K562 (cell line): ENCODE results near the gene CTSZ. TPM values are rescaled to one million over a fixed set of nuclear protein-coding genes. Genes with fewer than 3 reads are reported as not detected.
A peak's percentile ranks its signal among the peaks of the same experiment; 100 is the strongest.

Experiments
- CBFB ChIP-seq: sonication (generic); formaldehyde crosslinking; IDR thresholded peaks from 2 replicates; pipeline ENCODE4 v1.4.0; 2020; ENCODE audit warnings: mild to moderate bottlenecking, missing genetic modification reagents
- CEBPB ChIP-seq: fragments of 450-650 bp; IDR thresholded peaks from 2 replicates; pipeline ENCODE4 v1.6.1; 2016; ENCODE audit warnings: missing genetic modification characterization, missing compliant biosample characterization
- ETV5 ChIP-seq: sonication (generic); formaldehyde crosslinking; IDR thresholded peaks from 2 replicates; pipeline ENCODE4 v1.4.0; 2020; ENCODE audit warnings: low read depth, mild to moderate bottlenecking, missing genetic modification reagents
- FOXJ2 ChIP-seq: fragments of 200-800 bp; sonication (Bioruptor generic); IDR thresholded peaks from 2 replicates; pipeline ENCODE4 v1.6.1; 2016; ENCODE audit warnings: missing genetic modification characterization, missing compliant biosample characterization
- GATAD2B ChIP-seq: fragments of 450-650 bp; IDR thresholded peaks from 2 replicates; pipeline ENCODE4 v1.6.1; 2017; ENCODE audit warnings: mild to moderate bottlenecking, borderline replicate concordance
- HOXB6 ChIP-seq: fragments of 250-450 bp; sonication (Bioruptor Pico); IDR thresholded peaks from 2 replicates; pipeline ENCODE4 v1.5.1; 2022; ENCODE audit warnings: mild to moderate bottlenecking, borderline replicate concordance
- MXI1 ChIP-seq: IDR thresholded peaks from 2 replicates; pipeline ENCODE4 v1.6.1; 2011; ENCODE audit warnings: low read depth, mild to moderate bottlenecking, improper control_type of control experiment, low read length
- NR0B1 ChIP-seq: fragments of 450-650 bp; IDR thresholded peaks from one replicate; pipeline ENCODE4 v1.6.1; 2018; ENCODE audit warnings: mild to moderate bottlenecking, moderate library complexity; ENCODE audit not compliant: partially characterized antibody
- NR2C1 ChIP-seq, 2 experiments: fragments of 450-650 bp; IDR thresholded peaks; 2 replicates each; pipeline ENCODE4 v1.6.1; 2017; ENCODE audit warnings: mild to moderate bottlenecking in 2 of 2, antibody characterized with exemption in 1 of 2, inconsistent platforms in 1 of 2, missing compliant biosample characterization in 1 of 2, missing genetic modification characterization in 1 of 2
- NR4A1 ChIP-seq, 2 experiments: fragments of 250-450 bp in 1 of 2; fragments of 450-650 bp in 1 of 2; sonication (Bioruptor Pico) in 1 of 2; IDR thresholded peaks; 2 replicates each; pipeline versions ENCODE4 v1.4.0 to v1.6.1; 2016 to 2020; ENCODE audit warnings: mild to moderate bottlenecking in 2 of 2, missing compliant biosample characterization in 1 of 2, missing genetic modification characterization in 1 of 2, moderate library complexity in 1 of 2
- PBX2 ChIP-seq, 2 experiments: IDR thresholded peaks in 1 of 2; conservative IDR thresholded peaks in 1 of 2; 2 replicates each; pipeline ENCODE4 v1.6.1; 2016; ENCODE audit warnings: low read depth in 2 of 2, mild to moderate bottlenecking in 1 of 2, missing compliant biosample characterization in 1 of 2, missing genetic modification characterization in 1 of 2, moderate library complexity in 1 of 2
- PCBP1 ChIP-seq: fragments of 200-400 bp; formaldehyde crosslinking; IDR thresholded peaks from 2 replicates; pipeline ENCODE4 v1.6.1; 2018; ENCODE audit warnings: mild to moderate bottlenecking, low read depth, low read length; ENCODE audit not compliant: poor library complexity, severe bottlenecking
- PKNOX1 ChIP-seq: fragments of 450-650 bp; IDR thresholded peaks from 2 replicates; pipeline ENCODE4 v1.6.1; 2016
- RBM34 ChIP-seq: fragments of 200-400 bp; formaldehyde crosslinking; IDR thresholded peaks from 2 replicates; pipeline ENCODE4 v1.6.1; 2018; ENCODE audit warnings: low read length, borderline replicate concordance; ENCODE audit not compliant: insufficient read depth
- SMARCC2 ChIP-seq: fragments of 450-650 bp; IDR thresholded peaks from 2 replicates; pipeline ENCODE4 v1.6.1; 2017; ENCODE audit warnings: antibody characterized with exemption, moderate library complexity, mild to moderate bottlenecking, low read depth
- SRSF7 ChIP-seq: fragments of 200-400 bp; formaldehyde crosslinking; optimal IDR thresholded peaks from 2 replicates; pipeline ENCODE3; 2017; ENCODE audit warnings: mild to moderate bottlenecking, low read depth, low read length
- XRCC3 ChIP-seq: fragments of 450-650 bp; IDR thresholded peaks from 2 replicates; pipeline ENCODE4 v1.6.1; 2017; ENCODE audit warnings: mild to moderate bottlenecking, moderate library complexity
- ZFP36 ChIP-seq: fragments of 150-350 bp; IDR thresholded peaks from 2 replicates; pipeline ENCODE4 v1.6.1; 2018; ENCODE audit warnings: low read length, low read depth; ENCODE audit not compliant: partially characterized antibody
- ZNF224 ChIP-seq: sonication (generic); formaldehyde crosslinking; IDR thresholded peaks from 2 replicates; pipeline ENCODE4 v1.8.0; 2022; ENCODE audit warnings: mild to moderate bottlenecking, missing genetic modification reagents
- polyA plus RNA-seq, 8 experiments: library from polyadenylated mRNA; depleted of rRNA in 4 of 8; stranded (reverse) in 5 of 8; unstranded in 3 of 8; fragments of >200 nt; fragmentation: Nextera tagmentation in 2 of 8; fragmentation: Illumina TruSeq in 1 of 8; extraction: Ambion mirVana in 2 of 8; extraction: Trizol in 1 of 8; gene quantifications; 2 replicates each; pipeline versions ENCODE4 v1.2.1 to v1.2.3, GENCODE V29; 2011 to 2014; ENCODE audit warnings: inconsistent platforms in 1 of 8, missing spikeins in 1 of 8
- total RNA-seq, 7 experiments: library from RNA; depleted of rRNA in 6 of 7; stranded (reverse); fragments of >200 nt in 6 of 7; fragmentation: Illumina TruSeq in 2 of 7; extraction: Trizol in 2 of 7; gene quantifications; 2 replicates each; pipeline versions ENCODE4 v1.2.1 to v1.2.3, GENCODE V29; 2011 to 2021; ENCODE audit warnings: low replicate concordance in 1 of 7
- TF ChIP-seq, protein P1 (sequence below): sonication (generic); formaldehyde crosslinking; IDR thresholded peaks from 2 replicates; pipeline ENCODE4 v1.8.0; 2022; ENCODE audit warnings: mild to moderate bottlenecking, missing genetic modification reagents, borderline replicate concordance

The CTSZ gene
- total and polyA plus RNA-seq, 9 of the 15 experiments (the other 6 are each of a cell fraction or from before 2014, with no cell fraction given), result 1.6 to 143 (median 82.8) TPM

DNA sequence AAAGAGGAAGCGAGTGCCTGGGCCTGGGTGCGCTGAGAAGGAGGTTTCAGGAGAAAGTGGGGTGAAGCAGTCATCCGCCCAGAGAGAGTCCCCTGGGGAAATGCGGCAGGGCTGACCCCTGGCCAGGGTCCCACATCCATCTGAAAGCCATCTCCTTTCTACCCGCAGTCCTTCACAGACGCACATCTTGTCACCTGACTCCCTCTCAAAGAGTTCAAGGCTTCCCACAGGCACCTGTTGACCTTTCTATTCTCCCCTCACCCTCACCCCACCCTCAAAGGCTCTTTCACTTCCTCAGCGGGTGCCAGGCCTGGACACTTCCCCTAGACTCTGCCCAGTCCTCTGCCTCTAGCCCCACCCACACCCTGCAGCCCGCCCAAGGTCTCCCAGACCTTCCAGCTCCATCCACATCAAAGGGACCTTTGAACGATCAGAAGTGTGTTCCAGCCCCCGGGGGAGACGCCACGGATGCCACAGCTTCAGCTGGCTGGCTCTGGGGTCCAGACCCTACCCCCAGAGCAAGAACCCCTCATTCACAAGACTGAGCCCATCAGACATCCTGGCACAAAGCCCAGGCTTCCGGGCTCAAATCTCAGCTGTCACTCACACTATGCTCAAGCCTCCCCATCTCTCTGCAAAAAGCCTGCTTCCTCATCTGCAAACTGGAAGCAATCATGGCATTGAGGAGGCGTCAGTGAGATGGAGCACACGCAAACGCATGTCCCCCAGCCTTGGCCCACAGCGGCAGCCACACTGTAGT is 2.1 kb downstream of the CTSZ start (continued):
- no peak for TF ChIP-seq PBX2 (CRISPR knock-in tag; IDR thresholded peaks at IDR 0.05; ENCODE audit: low read depth)
- peak; percentile 54; the same call in 1 of the 2 replicates for TF ChIP-seq PBX2 (tag; conservative IDR thresholded peaks at IDR 0.05; ENCODE audit: low read depth)
- no peak for TF ChIP-seq FOXJ2 (tag)
- TF ChIP-seq ETV5 (CRISPR knock-in tag), result no peak
- TF ChIP-seq GATAD2B, result no peak
- no peak for TF ChIP-seq HOXB6 (CRISPR knock-in tag)
- no peak for TF ChIP-seq XRCC3
- no peak for TF ChIP-seq SMARCC2
- TF ChIP-seq RBM34, result no peak
- no peak for TF ChIP-seq PCBP1
- TF ChIP-seq CEBPB (tag), result no peak
- no peak for TF ChIP-seq CBFB (CRISPR knock-in tag)
- TF ChIP-seq, protein P1, sequence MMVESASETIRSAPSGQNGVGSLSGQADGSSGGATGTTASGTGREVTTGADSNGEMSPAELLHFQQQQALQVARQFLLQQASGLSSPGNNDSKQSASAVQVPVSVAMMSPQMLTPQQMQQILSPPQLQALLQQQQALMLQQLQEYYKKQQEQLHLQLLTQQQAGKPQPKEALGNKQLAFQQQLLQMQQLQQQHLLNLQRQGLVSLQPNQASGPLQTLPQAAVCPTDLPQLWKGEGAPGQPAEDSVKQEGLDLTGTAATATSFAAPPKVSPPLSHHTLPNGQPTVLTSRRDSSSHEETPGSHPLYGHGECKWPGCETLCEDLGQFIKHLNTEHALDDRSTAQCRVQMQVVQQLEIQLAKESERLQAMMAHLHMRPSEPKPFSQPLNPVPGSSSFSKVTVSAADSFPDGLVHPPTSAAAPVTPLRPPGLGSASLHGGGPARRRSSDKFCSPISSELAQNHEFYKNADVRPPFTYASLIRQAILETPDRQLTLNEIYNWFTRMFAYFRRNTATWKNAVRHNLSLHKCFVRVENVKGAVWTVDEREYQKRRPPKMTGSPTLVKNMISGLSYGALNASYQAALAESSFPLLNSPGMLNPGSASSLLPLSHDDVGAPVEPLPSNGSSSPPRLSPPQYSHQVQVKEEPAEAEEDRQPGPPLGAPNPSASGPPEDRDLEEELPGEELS (CRISPR knock-in tag), result no peak
- TF ChIP-seq MXI1, result no peak
- peak; percentile 96 for TF ChIP-seq ZFP36
- no peak for TF ChIP-seq SRSF7
- TF ChIP-seq NR0B1, result no peak
- no peak for TF ChIP-seq NR4A1 (CRISPR knock-in tag; IDR thresholded peaks at IDR 0.05)
- no peak for TF ChIP-seq NR4A1 (tag; IDR thresholded peaks at IDR 0.05)
- TF ChIP-seq NR2C1 (IDR thresholded peaks at IDR 0.05), result no peak
- no peak for TF ChIP-seq NR2C1 (tag; IDR thresholded peaks at IDR 0.05)
- no peak for TF ChIP-seq ZNF224 (CRISPR knock-in tag)
- TF ChIP-seq PKNOX1, result peak; percentile 93
